Heart left ventricle (tissue), 16 donors: ENCODE data around the gene TAB2. TPM values are rescaled to one million over a fixed set of nuclear protein-coding genes. Genes with fewer than 3 reads are reported as not detected.

Experiments used
- ATAC-seq, 4 donors: fragments of 200-7000 bp; cut with Tn5 transposase; one replicate each; pipeline ENCODE4 v1.9.1; 2020 to 2022; ENCODE audit warnings: moderate library complexity in 4 of 4, mild to moderate bottlenecking in 3 of 4, moderate number of reproducible peaks in 1 of 4
- DNase-seq, 5 donors: peaks; one replicate each; pipeline ENCODE4 v3.0.0-alpha.2; 2020
- H3K27ac ChIP-seq, 12 donors: fragments of 200-600 bp; sonication (generic) in 4 of 12; one replicate each; pipeline versions ENCODE4 v1.5.0 to v1.8.0; 2016 to 2022; ENCODE audit warnings: mild to moderate bottlenecking in 2 of 12
- H3K27me3 ChIP-seq, 9 donors: fragments of 200-600 bp; sonication (generic) in 2 of 9; one replicate each; pipeline versions ENCODE4 v1.5.1 to v1.8.0; 2016 to 2022; ENCODE audit warnings: mild to moderate bottlenecking in 3 of 9
- H3K36me3 ChIP-seq, 9 donors: fragments of 200-600 bp; sonication (generic) in 2 of 9; one replicate each; pipeline versions ENCODE4 v1.5.0 to v1.8.0; 2018 to 2022; ENCODE audit warnings: mild to moderate bottlenecking in 2 of 9
- H3K4me1 ChIP-seq, 12 donors: fragments of 200-600 bp; sonication (generic) in 4 of 12; one replicate each; pipeline versions ENCODE4 v1.5.0 to v1.8.0; 2016 to 2022; ENCODE audit warnings: mild to moderate bottlenecking in 3 of 12
- H3K4me3 ChIP-seq, 12 donors: fragments of 200-600 bp; sonication (generic) in 4 of 12; one replicate each; pipeline versions ENCODE4 v1.5.0 to v1.8.0; 2017 to 2022; ENCODE audit warnings: mild to moderate bottlenecking in 9 of 12, moderate library complexity in 4 of 12
- H3K9me3 ChIP-seq, 12 donors: fragments of 200-600 bp; sonication (generic) in 4 of 12; one replicate each; pipeline versions ENCODE4 v1.5.0 to v1.8.0; 2016 to 2022; ENCODE audit warnings: mild to moderate bottlenecking in 1 of 12
- CTCF ChIP-seq, 12 donors: fragments of 200-600 bp; sonication (generic) in 4 of 12; IDR thresholded peaks; one replicate each; pipeline versions ENCODE4 v1.5.0 to v1.8.0; 2018 to 2022; ENCODE audit warnings: antibody characterized with exemption in 12 of 12, mild to moderate bottlenecking in 5 of 12
- POLR2A ChIP-seq, 2 donors: fragments of 450-650 bp; IDR thresholded peaks; one replicate each; pipeline ENCODE4 v1.6.1; 2017; ENCODE audit warnings: antibody characterized with exemption in 2 of 2, mild to moderate bottlenecking in 2 of 2, moderate library complexity in 2 of 2
- WGBS, 4 donors: extraction: QIAGEN DNeasy Blood & Tissue Kit in 2 of 4; methylation state at CpG; one replicate each; pipeline versions ENCODE4 v1.1.5 to v1.1.7; 2013 to 2018; 5-methylcytosine and 5-hydroxymethylcytosine counted together
- intact Hi-C, 10 donors: fragments of 100-400 bp; cut with DNase I; formaldehyde crosslinking; loops; one replicate each; pipeline versions ENCODE4 v1.11.1 to v1.14.2; 2022
- polyA plus RNA-seq, 2 donors: library from polyadenylated mRNA; stranded (reverse); fragments of 200-250 nt; gene quantifications; one replicate each; pipeline ENCODE4 v1.2.3, GENCODE V29; 2013
- total RNA-seq, 9 donors: library from RNA; depleted of rRNA in 2 of 9; stranded (reverse); fragments of >200 nt in 2 of 9; fragmentation: NEBNext Ultra II Directional in 3 of 9; extraction: Animal tissue kit (Norgen Biotek cat#: 25700) in 3 of 9; gene quantifications; one replicate each; pipeline versions ENCODE4 v1.1.0 to v1.2.4, GENCODE V29; 2016 to 2023
- donor health status: ischemic (EF 13 %, LVEDD 7.1; RV severe dilation, severe dysfunction).
- donor health status: healthy with polysubstance abuse.
- donor health status: DM: no; HTN: yes; CAD: no.
- donor health status: DM: no; HTN: no; CAD: no.
- donor health status: ischemic (EF 25% LVEDD 6.9; RV normal size, moderate dysfunction).
- donor health status: ischemic (EF 25% LVEDD 5.7; RV mildly dilated, moderate dysfunction).
- donor health status: healthy.
- donor health status: DM: yes; HTN: yes; CAD: no.
- donor health status: ischemic (EF 35%, LVEDD 5.7; RV mildly dilated, moderate dysfunction).
- donor health status: nonischemic (EF 11% LVEDD 7.7; RV severe dilation, severe dysfunction).
- donor health status: DM: yes; HTN: yes; CAD: no.
- donor health status: PGD.
- donor health status: ischemic (EF 29% LVEDD 5.4; RV normal size, mild dysfunction).
- donor health status: nonischemic (EF 23%, LVEDD 6.1; RV moderate dilation, normal function).

The TAB2 gene
- total and polyA plus RNA-seq, 11 donors = 19.1 to 95.5 (median 53.7) TPM

- intact Hi-C loops = no loop called here
- H3K27ac ChIP-seq = no peak overlapping the region
- peaks cover 0 to 70% (median 22%) of the 10 kb centered on the region in 12 donors for H3K4me1 ChIP-seq
- H3K9me3 ChIP-seq = no peaks in the 10 kb centered on the region
- TF ChIP-seq CTCF (IDR thresholded peaks at IDR 0.05) = no peak
- TF ChIP-seq POLR2A (IDR thresholded peaks at IDR 0.05) = no peak
- no peaks in the 10 kb centered on the region for H3K36me3 ChIP-seq
- H3K27me3 ChIP-seq = no peaks in the 10 kb centered on the region
- DNase-seq = no peak
- WGBS, 4 donors = 94 to 99% (median 96%) methylated on average over 1 of the region's 1 CpG
- H3K4me3 ChIP-seq = no peak overlapping the region
- no peak for ATAC-seq
These were observed 45.6 kb downstream of the TAB2 start for GRCh38 chr6:149363154-149363553.

GRCh38 chr6:149364557-149364956 lies 47.0 kb downstream of the TAB2 start:
- peak in 2 of 4 donors; percentile 20 to 31 for ATAC-seq
- DNase-seq = no peak
- 49 to 64% (median 57%) methylated on average over 2 of the region's 2 CpGs for WGBS, 4 donors
- H3K27me3 ChIP-seq = no peaks in the 10 kb centered on the region
- peaks cover 0 to 58% (median 21%) of the 10 kb centered on the region in 12 donors for H3K4me1 ChIP-seq
- H3K36me3 ChIP-seq = no peaks in the 10 kb centered on the region
- H3K4me3 ChIP-seq = no peak overlapping the region
- H3K27ac ChIP-seq = no peak overlapping the region
- intact Hi-C loops = no loop called here
- H3K9me3 ChIP-seq = no peaks in the 10 kb centered on the region
- TF ChIP-seq CTCF (IDR thresholded peaks at IDR 0.05) = no peak
- no peak for TF ChIP-seq POLR2A (IDR thresholded peaks at IDR 0.05)

- no peaks in the 10 kb centered on the region for H3K27me3 ChIP-seq
- intact Hi-C loops = no loop called here
- TF ChIP-seq CTCF (IDR thresholded peaks at IDR 0.05) (no peak), POLR2A (IDR thresholded peaks at IDR 0.05) (no peak)
- H3K9me3 ChIP-seq = no peaks in the 10 kb centered on the region
- H3K4me1 ChIP-seq = peaks cover 0 to 56% (median 21%) of the 10 kb centered on the region in 12 donors
- no peak overlapping the region for H3K4me3 ChIP-seq
- DNase-seq (no peak), ATAC-seq (no peak)
- no peak overlapping the region for H3K27ac ChIP-seq
- H3K36me3 ChIP-seq = peaks cover 0 to 6% (median 0%) of the 10 kb centered on the region in 9 donors
These were observed 47.7 kb downstream of the TAB2 start for GRCh38 chr6:149365197-149365596.

- Histone ChIP-seq H3K4me3 (no peak overlapping the region), H3K27me3 (no peaks in the 10 kb centered on the region), H3K27ac (no peak overlapping the region), H3K9me3 (no peaks in the 10 kb centered on the region), H3K4me1 (peaks cover 0 to 49% (median 21%) of the 10 kb centered on the region in 12 donors), H3K36me3 (peaks cover 0 to 16% (median 0%) of the 10 kb centered on the region in 9 donors)
- intact Hi-C loops = loop anchor here in 1 of 10 donors (2.0 kb wide), 1 partner anchor 24 kb away; no protein-coding TSS in a partner anchor
- no peak for DNase-seq
- no peak for ATAC-seq
- WGBS, 4 donors = 67 to 80% (median 73%) methylated on average over 4 of the region's 4 CpGs
- TF ChIP-seq POLR2A (IDR thresholded peaks at IDR 0.05) (no peak), CTCF (IDR thresholded peaks at IDR 0.05) (no peak)
These were observed 48.9 kb downstream of the TAB2 start for GRCh38 chr6:149366267-149366921.
